ENCODE data around the gene GTF2H2. TPM values are rescaled to one million over a fixed set of nuclear protein-coding genes. Genes with fewer than 3 reads are reported as not detected.

The GTF2H2 gene
- 8.2 to 14.8 TPM (median 9.9 TPM) in 5 replicates for total RNA-seq (2022; extraction: Qiagen RNA extraction)

DNA sequence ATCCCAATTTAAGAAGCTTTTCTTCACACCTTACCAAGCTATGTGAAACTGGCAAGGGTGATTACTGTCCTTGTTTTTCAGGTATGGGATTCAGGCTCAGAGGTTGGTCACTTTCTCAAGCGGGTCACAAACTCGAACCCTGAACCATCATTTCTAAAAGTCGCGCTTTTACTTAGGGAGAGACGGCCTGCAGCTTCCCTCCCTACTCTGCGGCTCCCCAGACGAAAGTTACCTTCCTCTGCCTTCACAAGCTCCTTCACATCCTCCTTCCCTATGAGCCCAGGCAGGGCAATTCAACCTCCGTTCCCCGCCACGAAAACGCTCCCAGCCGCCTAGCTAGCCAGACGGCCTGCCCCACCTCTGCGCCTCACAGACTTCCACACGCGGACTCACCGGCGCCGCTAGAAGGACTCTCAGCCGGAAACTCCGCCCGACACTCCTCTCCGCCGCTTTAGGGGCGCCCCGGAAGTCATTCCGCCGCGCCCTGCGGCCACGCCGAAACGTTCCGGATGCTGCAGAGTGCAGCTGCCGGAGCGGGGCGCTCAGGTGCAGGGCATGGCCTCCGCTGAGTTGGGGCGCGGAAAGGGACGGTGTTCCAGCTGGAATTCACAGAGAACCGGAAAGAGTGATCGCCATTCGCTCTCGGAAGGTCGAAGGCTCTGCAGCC lies at the start of gene GTF2H2:
TSS of gene GTF2H2 (minus strand) at position 415 of the 667 bp plus-strand sequence. CDS start 4,913 bp downstream, outside the sequence.

DNA sequence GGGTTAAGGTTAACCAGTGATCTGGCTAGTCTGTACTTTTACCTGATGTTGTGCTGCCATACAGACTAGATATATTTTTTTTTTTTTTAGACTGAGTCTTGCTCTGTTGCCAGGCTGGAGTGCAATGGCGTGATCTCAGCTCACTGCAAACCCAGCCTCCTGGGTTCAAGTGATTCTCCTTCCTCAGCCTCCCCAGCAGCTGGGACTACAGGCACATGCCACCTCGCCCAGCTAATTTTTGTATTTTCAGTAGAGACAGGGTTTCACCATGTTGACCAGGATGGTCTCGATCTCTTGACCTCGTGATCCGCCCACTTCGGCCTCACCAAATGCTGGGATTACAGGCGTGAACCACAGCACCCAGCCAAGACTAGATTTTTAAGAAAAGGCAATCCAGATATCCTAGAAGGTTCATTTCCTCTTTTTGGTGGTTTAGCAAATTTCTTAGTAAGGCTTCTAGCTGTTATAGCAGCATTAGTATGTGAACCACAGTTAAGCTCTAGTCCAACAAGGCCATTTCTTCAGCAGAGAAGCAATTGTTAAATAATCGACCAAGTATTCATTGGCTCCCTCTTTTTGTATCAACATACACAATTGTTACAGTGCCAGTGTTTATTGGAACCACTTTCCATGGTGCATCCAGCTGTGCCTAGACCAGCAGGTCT lies 42.1 kb downstream of the GTF2H2 start, which contains the start of gene NAIP:
TSS of gene NAIP (minus strand) at position 51 of the 665 bp plus-strand sequence. CDS start 12,424 bp downstream, outside the sequence.

Other genes with a start within 250 kb of the GTF2H2 start
- 0.22 to 3.6 TPM (median 0.95 TPM) in 5 replicates for gene SERF1A, start 167.0 kb downstream of the GTF2H2 start, total RNA-seq (2022; extraction: Qiagen RNA extraction)
- 48.0 to 60.4 TPM (median 56.2 TPM) in 5 replicates for gene SMN1, start 142.6 kb downstream of the GTF2H2 start, total RNA-seq (2022; extraction: Qiagen RNA extraction)
- 0.12 to 0.61 TPM (median 0.56 TPM) in 5 replicates for gene NAIP, start 42.3 kb downstream of the GTF2H2 start, total RNA-seq (2022; extraction: Qiagen RNA extraction)